GM18507 (cell line): ENCODE results near the gene GPR55.

ENCODE experiments used
- DNase-seq: peaks from one replicate; pipeline ENCODE4 v3.0.0; 2011; ENCODE audit warnings: low read depth; ENCODE audit not compliant: insufficient read length; ENCODE audit errors: extremely low spot score
- FAIRE-seq: peaks from 2 replicates; lab custom pipeline; 2011; peaks lifted over from hg19 to GRCh38; lab: Jason Lieb, UNC

The GPR55 gene

GRCh38 chr2:230905448-230906421 lies 19.3 kb downstream of the GPR55 start:
- FAIRE-seq: no peak
- no peak for DNase-seq

- DNase-seq: no peak
- FAIRE-seq: no peak
These were observed 20.1 kb downstream of the GPR55 start for GRCh38 chr2:230904856-230905447.

- DNase-seq (no peak), FAIRE-seq (no peak)
These were observed 21.6 kb downstream of the GPR55 start for GRCh38 chr2:230903231-230904150.

GRCh38 chr2:230902180-230902899 lies 22.7 kb downstream of the GPR55 start:
- FAIRE-seq: peak; percentile 94
- DNase-seq: peak; percentile 48

- FAIRE-seq (no peak), DNase-seq (no peak)
These were observed 24.0 kb downstream of the GPR55 start for GRCh38 chr2:230901006-230901405.

GRCh38 chr2:230900336-230900995 lies 24.6 kb downstream of the GPR55 start:
- FAIRE-seq (no peak), DNase-seq (no peak)

- FAIRE-seq (no peak), DNase-seq (no peak)
These were observed 25.3 kb downstream of the GPR55 start for GRCh38 chr2:230899786-230900185.

GRCh38 chr2:230899287-230899686 lies 25.8 kb downstream of the GPR55 start:
- no peak for FAIRE-seq

GRCh38 chr2:230898713-230899091 lies 26.3 kb downstream of the GPR55 start:
- DNase-seq (no peak), FAIRE-seq (no peak)

More at GRCh38 chr2:230899287-230899686, 25.8 kb downstream of the GPR55 start:
- no peak for DNase-seq

GRCh38 chr2:230898016-230898712 lies 26.9 kb downstream of the GPR55 start:
- DNase-seq: no peak
- FAIRE-seq: no peak

GRCh38 chr2:230896346-230897115 lies 28.5 kb downstream of the GPR55 start:
- FAIRE-seq: no peak
- no peak for DNase-seq

- DNase-seq: no peak
- FAIRE-seq: no peak
These were observed 29.3 kb downstream of the GPR55 start for GRCh38 chr2:230895536-230896345.

GRCh38 chr2:230893841-230894781 lies 30.9 kb downstream of the GPR55 start:
- no peak for DNase-seq

GRCh38 chr2:230893338-230893737 lies 31.7 kb downstream of the GPR55 start:
- no peak for DNase-seq
- FAIRE-seq: peak; percentile 93

More at GRCh38 chr2:230893841-230894781, 30.9 kb downstream of the GPR55 start:
- FAIRE-seq: peak; percentile 97

- FAIRE-seq: no peak
- DNase-seq: no peak
These were observed 33.5 kb downstream of the GPR55 start for GRCh38 chr2:230891509-230891908.

GRCh38 chr2:230891064-230891463 lies 34.0 kb downstream of the GPR55 start:
- FAIRE-seq (no peak), DNase-seq (no peak)
